ENCODE data around the gene AP4B1.

AP4B1 gene

GRCh38 chr1:113859478-113860175 lies 45.0 kb downstream of the AP4B1 start:
- no peak overlapping the region for H3K4me3 ChIP-seq (ENCODE audit: low read depth, low read length)
- CTCF ChIA-PET = interaction anchor here (0.6 to 1.4 kb wide), 4 partner anchors 10 to 118 kb away, joined by 3 to 4 read pairs (median 3); no protein-coding TSS in a partner anchor
- no peak overlapping the region for H3K27ac ChIP-seq (ENCODE audit: extremely low read depth, low read depth, low read length)

GRCh38 chr1:113858982-113859381 lies 45.6 kb downstream of the AP4B1 start:
- no peak overlapping the region for H3K4me3 ChIP-seq (ENCODE audit: low read depth, low read length)
- TF ChIP-seq ZNF132 (tag by site-specific recombination; IDR thresholded peaks at IDR 0.05; ENCODE audit: borderline replicate concordance) (no peak), EGR2 (tag by site-specific recombination; IDR thresholded peaks at IDR 0.05; ENCODE audit: low read depth) (no peak), ZNF513 (tag by site-specific recombination; IDR thresholded peaks at IDR 0.05) (no peak), KLF16 (tag by site-specific recombination; IDR thresholded peaks at IDR 0.05) (no peak), ZNF544 (tag by site-specific recombination; IDR thresholded peaks at IDR 0.05) (no peak), ZSCAN18 (tag by site-specific recombination; IDR thresholded peaks at IDR 0.05) (no peak), ZNF529 (tag by site-specific recombination; IDR thresholded peaks at IDR 0.05; ENCODE audit: insufficient replicate concordance) (no peak), ZNF24 (tag by site-specific recombination; IDR thresholded peaks at IDR 0.05) (0 out of 2 replicates have a peak, but pooled peaks have one; percentile 55)
- TF ChIP-seq, protein P1, sequence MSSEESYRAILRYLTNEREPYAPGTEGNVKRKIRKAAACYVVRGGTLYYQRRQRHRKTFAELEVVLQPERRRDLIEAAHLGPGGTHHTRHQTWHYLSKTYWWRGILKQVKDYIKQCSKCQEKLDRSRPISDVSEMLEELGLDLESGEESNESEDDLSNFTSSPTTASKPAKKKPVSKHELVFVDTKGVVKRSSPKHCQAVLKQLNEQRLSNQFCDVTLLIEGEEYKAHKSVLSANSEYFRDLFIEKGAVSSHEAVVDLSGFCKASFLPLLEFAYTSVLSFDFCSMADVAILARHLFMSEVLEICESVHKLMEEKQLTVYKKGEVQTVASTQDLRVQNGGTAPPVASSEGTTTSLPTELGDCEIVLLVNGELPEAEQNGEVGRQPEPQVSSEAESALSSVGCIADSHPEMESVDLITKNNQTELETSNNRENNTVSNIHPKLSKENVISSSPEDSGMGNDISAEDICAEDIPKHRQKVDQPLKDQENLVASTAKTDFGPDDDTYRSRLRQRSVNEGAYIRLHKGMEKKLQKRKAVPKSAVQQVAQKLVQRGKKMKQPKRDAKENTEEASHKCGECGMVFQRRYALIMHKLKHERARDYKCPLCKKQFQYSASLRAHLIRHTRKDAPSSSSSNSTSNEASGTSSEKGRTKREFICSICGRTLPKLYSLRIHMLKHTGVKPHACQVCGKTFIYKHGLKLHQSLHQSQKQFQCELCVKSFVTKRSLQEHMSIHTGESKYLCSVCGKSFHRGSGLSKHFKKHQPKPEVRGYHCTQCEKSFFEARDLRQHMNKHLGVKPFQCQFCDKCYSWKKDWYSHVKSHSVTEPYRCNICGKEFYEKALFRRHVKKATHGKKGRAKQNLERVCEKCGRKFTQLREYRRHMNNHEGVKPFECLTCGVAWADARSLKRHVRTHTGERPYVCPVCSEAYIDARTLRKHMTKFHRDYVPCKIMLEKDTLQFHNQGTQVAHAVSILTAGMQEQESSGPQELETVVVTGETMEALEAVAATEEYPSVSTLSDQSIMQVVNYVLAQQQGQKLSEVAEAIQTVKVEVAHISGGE (tag by site-specific recombination; conservative IDR thresholded peaks at IDR 0.05; ENCODE audit: low read depth) = no peak
- no peak overlapping the region for H3K27ac ChIP-seq (ENCODE audit: extremely low read depth, low read depth, low read length)
- ChIA-PET POLR2A (interaction anchor here (0.7 kb wide), 1 partner anchor 36 kb away, joined by 4 read pairs; no protein-coding TSS in a partner anchor), CTCF (interaction anchor here (1.4 kb wide), 1 partner anchor 11 kb away, joined by 4 read pairs; no protein-coding TSS in a partner anchor)
- no peaks in the 10 kb centered on the region for H3K9me3 ChIP-seq (ENCODE audit: control insufficient read depth, insufficient read depth, low read depth, low read length)
- H3K4me1 ChIP-seq (ENCODE audit: control insufficient read depth, insufficient read depth, low read length) = no peaks in the 10 kb centered on the region
- H3K36me3 ChIP-seq (ENCODE audit: control insufficient read depth in 2 of 2, insufficient read depth in 1 of 2, low read length in 2 of 2) = no peaks in the 10 kb centered on the region

More at GRCh38 chr1:113859478-113860175, 45.0 kb downstream of the AP4B1 start:
- TF ChIP-seq PRDM1 (tag by site-specific recombination; IDR thresholded peaks at IDR 0.05) = peak; percentile 50; the same call in 1 of the 2 replicates
- TF ChIP-seq ZNF596 (tag by site-specific recombination; IDR thresholded peaks at IDR 0.05) = no peak
- POLR2A ChIA-PET = interaction anchor here (0.6 to 0.7 kb wide), 4 partner anchors 35 to 695 kb away, joined by 3 to 4 read pairs (median 4); no protein-coding TSS in a partner anchor
- Histone ChIP-seq H3K9me3 (ENCODE audit: control insufficient read depth, insufficient read depth, low read depth, low read length) (no peaks in the 10 kb centered on the region), H3K36me3 (ENCODE audit: control insufficient read depth in 2 of 2, insufficient read depth in 1 of 2, low read length in 2 of 2) (no peaks in the 10 kb centered on the region), H3K4me1 (ENCODE audit: control insufficient read depth, insufficient read depth, low read length) (no peaks in the 10 kb centered on the region)

GRCh38 chr1:113858418-113858817 lies 46.2 kb downstream of the AP4B1 start:
- no peaks in the 10 kb centered on the region for H3K9me3 ChIP-seq (ENCODE audit: control insufficient read depth, insufficient read depth, low read depth, low read length)
- no peak overlapping the region for H3K27ac ChIP-seq (ENCODE audit: extremely low read depth, low read depth, low read length)
- TF ChIP-seq ZNF311 (tag by site-specific recombination; IDR thresholded peaks at IDR 0.05; ENCODE audit: borderline replicate concordance) (no peak), ZNF670 (tag by site-specific recombination; IDR thresholded peaks at IDR 0.05; ENCODE audit: low read depth) (no peak), ZNF19 (tag by site-specific recombination; IDR thresholded peaks at IDR 0.05; ENCODE audit: low read depth) (no peak), ZNF394 (tag by site-specific recombination; IDR thresholded peaks at IDR 0.05; ENCODE audit: borderline replicate concordance) (no peak), ZNF248 (tag by site-specific recombination; IDR thresholded peaks at IDR 0.05) (no peak), ZNF433 (tag by site-specific recombination; IDR thresholded peaks at IDR 0.05; ENCODE audit: low read depth) (no peak), ZNF350 (tag by site-specific recombination; IDR thresholded peaks at IDR 0.05) (no peak)
- CTCF ChIA-PET = no interaction called here
- H3K4me1 ChIP-seq (ENCODE audit: control insufficient read depth, insufficient read depth, low read length) = no peaks in the 10 kb centered on the region
- H3K36me3 ChIP-seq (ENCODE audit: control insufficient read depth in 2 of 2, insufficient read depth in 1 of 2, low read length in 2 of 2) = no peaks in the 10 kb centered on the region
- H3K4me3 ChIP-seq (ENCODE audit: low read depth, low read length) = no peak overlapping the region
- POLR2A ChIA-PET = no interaction called here
